PFSK-1 (cell line): ENCODE results near the gene ZNF319.
A peak's percentile ranks its signal among the peaks of the same experiment; 100 is the strongest.

Experiments
- FOXP2 ChIP-seq: optimal IDR thresholded peaks from 2 replicates; pipeline ENCODE3; 2011; ENCODE audit warnings: borderline replicate concordance, control low read depth, inconsistent platforms; ENCODE audit not compliant: insufficient read depth; ENCODE audit errors: extremely low read length, extremely low read depth
- POLR2AphosphoS5 ChIP-seq: IDR thresholded peaks from 2 replicates; pipeline ENCODE4 v1.6.1; 2012; ENCODE audit warnings: low read depth, mild to moderate bottlenecking, control low read depth, low read length, moderate library complexity
- REST ChIP-seq, 2 experiments: IDR thresholded peaks; 2 replicates each; pipeline versions ENCODE4 v1.6.1 to v1.8.0; 2011 to 2012; ENCODE audit warnings: low read depth in 2 of 2, low read length in 2 of 2, control low read depth in 1 of 2, inconsistent platforms in 1 of 2, mild to moderate bottlenecking in 1 of 2, moderate library complexity in 1 of 2; ENCODE audit not compliant: insufficient read depth in 1 of 2
- SIN3A ChIP-seq: IDR thresholded peaks from 2 replicates; pipeline ENCODE4 v1.6.1; 2012; ENCODE audit warnings: mild to moderate bottlenecking, low read length, moderate library complexity, borderline replicate concordance; ENCODE audit not compliant: insufficient read depth
- TAF1 ChIP-seq: IDR thresholded peaks from 2 replicates; pipeline ENCODE4 v1.6.1; 2012; ENCODE audit warnings: low read length, control low read depth, borderline replicate concordance; ENCODE audit not compliant: insufficient read depth

Gene ZNF319

GRCh38 chr16:58026139-58026704, 25.8 kb upstream of the ZNF319 start:
- no peak for TF ChIP-seq SIN3A
- no peak for TF ChIP-seq REST (IDR thresholded peaks at IDR 0.05; ENCODE audit: insufficient read depth in 1 of 2, low read depth in 2 of 2, low read length in 2 of 2)
- no peak for TF ChIP-seq FOXP2
- TF ChIP-seq POLR2AphosphoS5: no peak
- TF ChIP-seq TAF1: no peak

- TF ChIP-seq SIN3A (0 out of 2 replicates have a peak, but pooled peaks have one; percentile 40), POLR2AphosphoS5 (no peak)
These were observed 25.1 kb upstream of the ZNF319 start, which contains the start of gene MMP15 for GRCh38 chr16:58025351-58026138. TSS of gene MMP15 (plus strand) at chr16:58025754. CDS start at chr16:58026351, 597 bp downstream.

- TF ChIP-seq POLR2AphosphoS5 (no peak), REST (IDR thresholded peaks at IDR 0.05; ENCODE audit: insufficient read depth in 1 of 2, low read depth in 2 of 2, low read length in 2 of 2) (no peak), FOXP2 (no peak), SIN3A (no peak), TAF1 (no peak)
These were observed 24.2 kb upstream of the ZNF319 start for GRCh38 chr16:58024486-58025350.

- TF ChIP-seq SIN3A (no peak), TAF1 (no peak), POLR2AphosphoS5 (no peak), REST (IDR thresholded peaks at IDR 0.05; ENCODE audit: insufficient read depth in 1 of 2, low read depth in 2 of 2, low read length in 2 of 2) (no peak), FOXP2 (no peak)
These were observed 22.3 kb upstream of the ZNF319 start for GRCh38 chr16:58022601-58023371.
